NCI-H1048 (cell line): ENCODE results near the gene MAPK10.
"Not testable (repeated sequence)": the region's sequence is repeated elsewhere in the genome, so short reads cannot be mapped to it uniquely, and the experiment has no call there.

Experiments used
- DNase-seq: peaks from one replicate; lab custom pipeline; 2025; lab: John Stamatoyannopoulos, UW

The MAPK10 gene

GRCh38 chr4:86034616-86035015 is 325.2 kb downstream of the MAPK10 start:
- DNase-seq: no peak

- DNase-seq: no peak
Observed at GRCh38 chr4:86033171-86033570, 326.7 kb downstream of the MAPK10 start.

GRCh38 chr4:86032476-86033022 is 327.3 kb downstream of the MAPK10 start:
- no peak for DNase-seq

GRCh38 chr4:86031927-86032326 is 327.9 kb downstream of the MAPK10 start:
- DNase-seq: no peak

- DNase-seq: no peak
Observed at GRCh38 chr4:86026720-86027119, 333.1 kb downstream of the MAPK10 start.

GRCh38 chr4:86021671-86022070 is 338.2 kb downstream of the MAPK10 start:
- DNase-seq: not testable (repeated sequence)

- no peak for DNase-seq
Observed at GRCh38 chr4:86019906-86020305, 339.9 kb downstream of the MAPK10 start.

GRCh38 chr4:86019362-86019761 is 340.5 kb downstream of the MAPK10 start:
- DNase-seq: no peak

- no peak for DNase-seq
Observed at GRCh38 chr4:86015412-86016350, 344.2 kb downstream of the MAPK10 start.

- no peak for DNase-seq
Observed at GRCh38 chr4:86014599-86014998, 345.3 kb downstream of the MAPK10 start.

GRCh38 chr4:86013621-86014020 is 346.2 kb downstream of the MAPK10 start:
- DNase-seq: no peak

GRCh38 chr4:86011117-86011516 is 348.7 kb downstream of the MAPK10 start:
- no peak for DNase-seq

GRCh38 chr4:86007042-86007441 is 352.8 kb downstream of the MAPK10 start:
- no peak for DNase-seq

- no peak for DNase-seq
Observed at GRCh38 chr4:86006057-86006456, 353.8 kb downstream of the MAPK10 start.

GRCh38 chr4:86004030-86004429 is 355.8 kb downstream of the MAPK10 start:
- no peak for DNase-seq

GRCh38 chr4:86001591-86001990 is 358.3 kb downstream of the MAPK10 start:
- DNase-seq: no peak

- no peak for DNase-seq
Observed at GRCh38 chr4:85995361-85995760, 364.5 kb downstream of the MAPK10 start.

GRCh38 chr4:85994576-85994975 is 365.3 kb downstream of the MAPK10 start:
- DNase-seq: no peak

GRCh38 chr4:85993641-85994040 is 366.2 kb downstream of the MAPK10 start:
- no peak for DNase-seq

- no peak for DNase-seq
Observed at GRCh38 chr4:85986266-85986665, 373.6 kb downstream of the MAPK10 start.

- DNase-seq: no peak
Observed at GRCh38 chr4:85979276-85979675, 380.6 kb downstream of the MAPK10 start.

- DNase-seq: no peak
Observed at GRCh38 chr4:85970535-85970934, 389.3 kb downstream of the MAPK10 start.
